T-helper 22 cell (primary cell): ENCODE results near the gene ADGRD1.
"Not testable (repeated sequence)": the region's sequence is repeated elsewhere in the genome, so short reads cannot be mapped to it uniquely, and the experiment has no call there.

Experiments
- DNase-seq: peaks from one replicate; pipeline ENCODE4 v3.0.0-alpha.2; 2020; ENCODE audit warnings: low read depth

Gene ADGRD1

DNA sequence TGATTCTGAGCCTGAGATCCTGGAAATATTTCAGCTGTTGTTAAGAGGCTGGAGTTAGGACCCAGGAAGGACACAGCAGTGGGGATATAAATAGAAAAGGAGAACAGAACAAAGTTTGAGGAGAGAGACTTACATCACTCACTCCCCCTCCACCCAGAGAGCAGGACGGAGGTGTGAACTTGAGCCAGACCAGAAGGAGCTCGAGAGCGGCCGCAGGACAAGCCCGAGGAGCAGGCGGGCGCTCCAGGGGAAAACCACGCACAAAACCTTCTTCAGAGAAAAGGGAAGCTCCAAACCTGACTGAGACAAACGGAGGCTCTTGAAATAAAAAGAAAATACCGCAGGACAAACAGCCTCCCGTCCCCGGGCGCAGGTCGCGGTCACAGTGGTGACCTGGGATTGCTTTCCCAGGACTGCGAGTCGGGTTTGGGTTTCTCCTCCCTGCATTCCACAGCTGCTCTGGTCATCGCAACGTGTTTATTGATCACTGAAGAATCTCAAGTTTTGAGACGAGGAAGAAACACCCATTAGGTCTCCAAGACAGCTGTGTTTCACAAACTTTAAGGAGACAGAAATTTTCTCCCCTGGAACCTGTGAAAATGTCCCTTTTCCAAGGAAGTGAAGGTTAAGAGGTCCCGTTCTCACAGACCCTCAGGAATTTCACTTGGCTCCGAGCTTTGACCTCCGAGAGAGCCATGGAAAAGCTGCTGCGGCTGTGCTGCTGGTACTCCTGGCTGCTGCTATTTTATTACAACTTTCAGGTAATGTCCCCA lies at the start of gene ADGRD1:
Gene ADGRD1, plus strand, starts transcription at position 137 of the 773 bp plus-strand sequence. Its CDS starts 559 bp downstream, at position 696.
- DNase-seq = no peak

DNA sequence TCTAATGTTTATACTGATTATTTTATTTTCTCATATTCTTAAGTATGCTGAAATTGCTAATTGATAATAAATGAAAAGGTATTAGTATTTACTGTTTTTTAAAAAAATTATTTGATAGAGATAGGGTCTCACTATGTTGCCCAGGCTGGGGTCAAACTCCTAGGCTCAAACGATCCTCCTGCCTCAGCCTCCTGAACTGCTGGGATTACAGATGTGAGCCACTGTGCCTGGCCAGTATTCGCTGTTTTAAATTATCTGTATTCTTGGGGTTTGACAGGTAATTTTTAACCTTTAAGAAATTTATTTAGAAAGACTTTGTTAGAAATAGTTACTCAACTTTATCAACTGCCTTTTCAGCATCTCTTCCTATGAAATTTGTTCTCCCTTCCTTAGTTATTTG lies 49.6 kb upstream of the ADGRD1 start:
- no peak for DNase-seq

DNA sequence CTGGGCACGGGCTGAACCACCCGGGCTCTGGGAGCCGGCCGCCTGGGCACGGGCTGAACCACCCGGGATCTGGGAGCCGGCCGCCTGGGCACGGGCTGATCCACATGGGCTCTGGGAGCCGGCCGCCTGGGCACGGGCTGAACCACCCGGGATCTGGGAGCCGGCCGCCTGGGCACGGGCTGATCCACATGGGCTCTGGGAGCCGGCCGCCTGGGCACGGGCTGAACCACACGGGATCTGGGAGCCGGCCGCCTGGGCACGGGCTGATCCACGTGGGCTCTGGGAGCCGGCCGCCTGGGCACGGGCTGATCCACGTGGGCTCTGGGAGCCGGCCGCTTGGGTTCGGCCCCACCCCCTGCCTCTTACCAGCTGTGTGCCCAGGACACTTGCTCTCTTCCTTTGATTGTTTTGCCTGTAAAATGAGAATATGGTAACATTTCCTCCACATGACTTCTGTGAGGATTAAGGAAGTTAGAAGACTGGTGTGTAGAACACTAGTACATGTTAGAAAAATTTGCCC lies 48.7 kb upstream of the ADGRD1 start:
- DNase-seq = not testable (repeated sequence)

DNA sequence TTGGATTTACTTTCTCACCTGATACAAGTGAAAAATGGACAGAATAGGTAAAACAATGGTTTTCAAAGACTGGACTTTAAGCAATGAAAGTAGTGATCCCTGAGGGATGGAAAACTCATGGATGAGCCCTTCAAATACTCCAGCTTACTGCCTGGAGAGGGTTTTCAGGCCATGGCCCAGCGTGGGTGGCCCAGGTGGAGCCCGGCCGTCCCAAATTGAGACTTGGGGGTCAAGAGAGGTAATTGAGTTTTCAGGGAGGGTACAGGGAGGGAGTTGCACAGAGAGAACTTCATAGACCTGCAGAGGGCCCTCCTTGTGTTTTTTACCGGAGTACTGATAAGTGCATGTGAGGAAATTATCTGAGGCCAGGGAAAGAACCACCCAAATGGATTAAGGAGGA lies 44.6 kb upstream of the ADGRD1 start:
- DNase-seq = no peak

DNA sequence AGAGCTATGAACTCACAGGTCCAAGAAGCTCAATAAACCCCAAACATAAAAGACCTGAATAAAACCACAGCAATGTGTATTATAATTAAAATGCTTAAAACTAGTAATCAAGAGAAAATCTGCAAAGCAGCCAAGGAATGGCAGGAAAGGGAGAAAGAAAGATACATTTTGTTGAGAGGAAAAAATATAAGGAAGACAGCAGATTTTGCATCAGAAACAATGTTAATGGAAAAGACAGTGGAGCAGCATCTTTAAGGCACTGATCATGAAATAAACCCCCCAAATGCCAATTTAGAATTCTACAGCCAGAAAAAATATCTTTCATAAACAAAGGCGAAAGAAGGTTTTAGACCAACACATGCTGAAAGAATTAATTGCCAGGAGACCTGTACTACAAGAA lies 42.5 kb upstream of the ADGRD1 start:
- DNase-seq = no peak

DNA sequence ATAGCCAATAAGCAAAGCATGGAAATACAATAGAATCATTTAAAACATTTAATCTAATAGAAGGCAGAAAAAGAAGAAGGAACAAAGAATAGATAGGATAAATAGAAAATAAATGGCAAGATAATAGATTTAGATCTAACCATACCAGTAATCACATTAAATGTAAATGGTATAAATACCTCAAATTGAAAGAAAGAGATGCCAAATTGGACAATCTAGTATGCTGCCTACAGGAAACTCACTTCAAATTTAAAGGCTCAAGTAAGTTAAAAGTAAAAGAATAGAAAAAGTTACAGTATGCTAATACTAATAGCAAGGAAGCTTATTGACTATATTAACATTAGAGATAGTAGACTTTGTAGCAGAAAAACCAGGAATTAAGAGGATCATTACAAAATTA lies 41.8 kb upstream of the ADGRD1 start:
- DNase-seq = no peak

DNA sequence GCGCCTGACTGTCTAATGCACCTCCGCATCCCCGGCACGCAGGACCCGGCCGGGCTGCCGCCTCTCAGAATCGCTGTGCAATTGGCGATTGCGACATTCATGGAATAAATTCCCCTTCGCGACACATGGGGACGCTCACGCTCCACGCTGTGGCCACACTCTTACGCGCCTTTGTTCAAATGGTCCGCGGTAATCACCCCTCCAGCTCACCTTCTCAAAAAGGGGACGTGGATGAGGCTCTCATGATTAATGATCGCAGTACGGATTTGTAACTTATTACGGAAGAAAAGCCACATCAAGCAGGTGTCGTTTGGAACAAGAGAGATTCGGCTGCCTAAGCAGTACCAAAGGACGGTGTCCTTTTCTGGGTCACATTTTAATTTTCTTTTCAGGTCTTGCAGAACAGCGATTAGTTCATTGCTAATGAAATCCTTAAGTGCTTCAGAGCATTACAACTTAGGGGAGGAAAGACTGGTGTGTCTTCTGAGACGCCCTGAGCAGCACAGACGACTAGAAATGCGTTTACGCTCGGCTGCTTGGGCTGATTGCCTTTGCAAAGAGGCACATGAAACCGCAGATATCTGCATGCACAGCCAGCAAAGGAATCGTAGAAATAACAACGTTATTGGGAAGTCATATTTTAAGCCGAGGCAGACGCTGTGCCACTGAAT lies 37.3 kb upstream of the ADGRD1 start:
- no peak for DNase-seq

DNA sequence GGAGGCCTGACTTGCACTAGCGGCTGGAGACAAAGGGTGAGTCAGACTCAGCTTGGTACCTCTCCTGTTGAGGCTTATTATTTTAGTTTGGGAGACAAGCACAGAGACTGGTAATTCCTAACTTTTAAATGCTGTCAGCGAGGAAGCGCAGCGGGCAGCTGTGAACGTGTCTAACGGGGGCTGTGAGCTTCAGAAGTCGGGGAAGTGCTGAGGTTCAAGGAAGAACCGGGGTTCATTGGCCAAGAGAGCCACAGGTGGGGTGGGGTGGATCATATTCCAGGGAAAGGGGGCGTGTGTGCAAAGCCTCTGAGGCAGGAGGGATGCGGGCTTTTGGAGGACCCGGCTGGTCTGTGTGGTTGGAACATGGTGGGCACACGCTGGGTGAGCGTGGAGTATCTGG lies 36.1 kb upstream of the ADGRD1 start:
- no peak for DNase-seq

DNA sequence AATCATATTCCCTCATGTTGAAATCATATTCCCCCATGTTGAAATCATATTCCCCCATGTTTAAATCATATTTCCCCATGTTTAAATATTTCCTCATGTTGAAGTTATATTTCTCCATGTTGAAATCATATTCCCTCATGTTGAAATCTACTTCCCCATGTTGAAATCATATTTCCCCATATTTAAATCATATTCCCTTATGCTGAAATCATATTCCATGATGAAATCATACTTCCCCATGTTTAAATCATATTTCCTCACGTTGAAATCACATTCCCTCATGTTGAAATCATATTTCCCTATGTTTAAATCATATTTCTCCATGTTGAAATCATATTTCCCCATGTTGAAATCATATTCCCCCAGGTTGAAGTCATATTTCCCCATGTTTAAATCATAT lies 34.6 kb upstream of the ADGRD1 start:
- no peak for DNase-seq

DNA sequence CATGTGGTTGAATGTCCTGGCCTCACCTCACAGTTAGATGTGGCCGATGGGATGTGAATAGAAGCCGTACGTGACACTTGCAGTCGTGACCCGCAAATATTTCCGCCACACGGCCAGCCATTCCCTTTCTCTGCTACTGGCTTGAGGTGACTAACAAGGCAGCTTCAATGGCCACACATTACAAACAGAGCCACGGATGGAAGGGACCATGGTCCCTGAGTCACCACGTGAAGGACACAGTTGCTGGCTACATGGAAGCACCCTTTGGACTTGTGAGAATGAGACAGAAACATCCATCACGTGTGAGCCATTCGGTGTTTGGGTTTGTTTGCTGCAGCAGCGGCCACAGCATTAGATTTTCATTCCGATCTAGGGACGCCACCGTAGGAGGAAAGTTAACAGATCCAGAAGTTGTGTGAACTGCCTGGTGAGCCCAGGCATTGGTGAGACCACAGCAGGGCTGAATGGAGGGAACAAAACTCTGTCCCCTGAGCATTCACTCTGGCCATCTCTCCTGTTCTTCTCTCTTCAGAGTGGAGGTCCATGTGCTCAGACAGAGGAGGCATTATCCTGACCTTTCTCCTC lies 33.5 kb upstream of the ADGRD1 start:
- DNase-seq = no peak

DNA sequence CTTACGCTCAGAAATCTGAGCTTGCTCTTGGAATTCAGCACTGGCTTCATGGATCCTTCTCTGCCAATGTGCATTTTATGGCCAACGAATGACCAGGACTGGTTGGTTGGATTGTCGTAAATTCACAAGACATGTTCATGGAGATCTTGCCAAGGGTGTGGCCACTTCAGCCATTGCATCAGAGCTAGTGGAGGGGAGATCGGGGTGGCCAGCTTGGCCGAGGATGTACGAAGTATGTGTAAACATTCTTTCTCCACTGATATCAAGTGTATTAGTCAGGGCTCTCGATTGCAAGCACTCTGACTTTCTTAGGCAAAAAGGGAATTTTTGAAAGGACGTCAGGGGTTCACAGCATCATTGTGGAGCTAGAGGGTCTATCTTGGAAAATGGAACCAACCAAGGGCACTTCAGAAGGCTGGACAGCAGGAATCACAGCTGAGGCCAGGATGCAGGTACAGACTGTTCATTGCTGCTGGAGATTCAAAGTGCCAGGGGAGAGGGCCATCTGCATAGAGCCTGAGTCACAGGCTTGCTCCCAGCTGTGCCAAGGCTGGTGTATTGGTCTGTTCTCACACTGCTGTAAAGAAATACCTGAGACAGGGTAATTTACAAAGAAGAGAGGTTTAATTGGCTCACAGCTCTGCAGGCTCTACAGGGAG lies 32.9 kb upstream of the ADGRD1 start:
- no peak for DNase-seq

DNA sequence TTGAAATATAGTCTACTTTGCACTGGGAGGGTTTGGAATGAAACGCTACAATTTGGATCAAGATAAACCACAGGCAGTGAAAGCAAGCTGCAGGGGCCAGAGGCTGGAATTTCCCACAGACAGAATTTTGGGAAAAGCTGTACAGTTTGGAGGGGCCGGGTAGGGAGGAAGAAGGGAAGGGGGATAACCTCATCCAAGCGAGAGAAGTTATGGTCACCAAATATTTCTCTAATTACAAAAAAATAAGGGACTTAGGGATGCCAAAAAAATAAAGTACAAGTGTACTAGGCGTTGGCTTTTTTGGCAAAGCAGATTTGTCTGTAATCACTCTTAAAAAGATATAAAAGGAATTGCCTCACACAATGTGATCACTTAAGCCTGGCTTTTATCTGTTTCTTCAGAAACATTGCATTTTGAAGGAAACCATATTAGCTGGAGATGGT lies 31.2 kb upstream of the ADGRD1 start:
- DNase-seq = no peak

DNA sequence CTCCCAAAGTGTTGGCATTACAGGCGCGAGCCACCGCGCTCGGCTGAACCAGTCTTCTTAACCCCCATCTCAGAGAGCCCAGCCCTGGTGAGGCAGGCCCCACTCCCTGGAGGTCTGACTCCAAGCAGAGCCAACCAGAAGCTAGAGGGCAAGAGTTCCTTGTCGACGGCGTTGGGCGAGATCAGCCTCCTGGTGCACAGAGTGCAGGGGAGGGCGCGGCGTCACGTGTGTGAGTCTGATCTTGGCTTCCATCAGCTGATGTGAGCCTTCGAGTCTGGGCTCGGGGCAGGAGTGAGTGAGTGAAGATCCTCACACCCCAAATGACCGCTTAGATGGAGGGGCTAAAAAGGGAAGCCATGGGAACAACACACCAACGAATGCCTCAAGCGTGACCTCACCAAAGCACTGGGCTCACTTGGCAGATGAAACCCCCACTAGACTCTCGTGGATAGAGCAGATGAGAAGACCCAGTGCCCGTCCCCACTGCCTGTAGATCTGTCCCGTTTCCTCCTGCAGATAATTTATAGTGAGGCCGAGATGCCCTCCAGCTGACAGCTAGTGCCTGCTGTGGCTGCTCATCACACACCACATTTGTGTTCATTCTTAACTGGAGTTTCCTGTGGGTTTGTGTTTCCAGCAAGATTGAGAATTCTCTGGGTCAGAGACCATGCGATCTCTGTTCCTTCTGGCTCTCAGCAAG lies 28.6 kb upstream of the ADGRD1 start:
- DNase-seq = no peak

DNA sequence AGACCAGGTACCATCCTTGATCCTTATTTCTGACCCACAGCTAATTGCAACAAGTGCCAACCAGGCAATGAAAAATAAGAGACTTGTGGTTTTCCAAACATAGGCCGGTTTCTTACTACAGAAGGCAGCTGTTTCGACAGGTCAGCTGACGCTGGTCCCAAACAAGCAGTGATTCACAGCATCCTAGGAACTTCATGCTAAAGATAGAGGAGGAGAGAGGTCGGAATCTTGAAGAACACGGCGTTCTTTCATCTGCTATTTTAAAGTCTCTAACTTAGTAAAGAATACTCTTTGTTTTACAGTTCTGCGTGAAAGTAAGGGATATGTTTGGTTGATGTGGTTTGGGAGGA lies 28.1 kb upstream of the ADGRD1 start:
- no peak for DNase-seq

DNA sequence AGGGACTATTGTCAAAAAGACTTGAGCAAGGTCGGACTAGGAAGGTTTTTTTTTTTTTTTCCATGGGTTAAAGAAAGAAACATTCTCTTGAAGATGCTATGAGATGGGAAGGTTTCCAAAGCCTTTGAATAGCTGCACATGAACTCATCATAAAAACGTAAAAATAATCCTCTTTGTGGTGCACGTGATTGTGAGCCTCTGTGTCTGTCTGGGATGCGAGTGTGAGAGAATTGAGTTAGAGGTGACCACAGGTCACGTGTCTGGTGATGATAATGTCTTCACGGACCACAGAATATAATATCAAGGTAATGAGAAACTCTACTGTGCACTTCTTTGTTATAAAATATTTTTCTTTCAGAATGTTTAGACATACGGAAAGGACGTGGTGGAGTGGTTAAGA lies 24.3 kb upstream of the ADGRD1 start:
- DNase-seq = no peak

DNA sequence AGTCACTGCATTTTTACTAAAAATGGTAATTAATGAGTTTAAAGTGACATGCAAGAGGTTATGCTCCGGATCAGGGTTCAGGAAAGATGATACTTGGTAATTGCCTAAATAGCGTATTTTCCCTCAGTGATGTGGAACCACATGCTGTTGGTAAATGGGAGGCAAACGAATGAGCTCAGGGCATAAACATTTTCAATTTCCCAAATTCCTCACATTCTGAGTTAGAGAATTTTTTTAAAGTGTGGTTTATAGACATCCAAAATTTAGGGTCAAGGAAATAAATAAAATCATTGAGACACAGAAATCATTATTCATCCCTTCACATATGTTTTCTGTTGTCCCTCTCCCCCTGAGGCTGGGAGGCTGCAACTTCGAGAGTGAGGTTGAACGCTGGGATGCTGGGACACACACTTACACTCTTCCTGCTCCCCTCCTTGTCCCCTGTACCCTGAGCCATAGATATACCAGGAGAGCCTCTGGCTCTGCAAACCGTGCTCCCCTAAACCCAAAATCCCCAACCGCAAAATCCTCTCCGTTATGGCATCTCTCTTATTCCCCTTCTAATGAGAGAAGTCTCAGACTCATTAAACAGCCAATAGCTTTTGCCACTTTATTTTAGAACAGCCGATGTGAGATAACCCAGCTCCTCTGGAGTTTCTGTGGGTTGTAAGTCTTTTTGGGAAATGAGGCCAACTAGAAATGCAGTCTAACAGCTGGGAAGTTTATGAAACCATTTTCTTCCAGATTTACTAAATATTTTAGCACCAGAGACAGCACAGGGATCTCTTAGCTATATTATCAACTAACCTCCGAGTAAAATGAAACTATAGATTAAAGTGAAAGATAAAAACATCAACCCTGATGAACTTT lies 21.4 kb upstream of the ADGRD1 start:
- DNase-seq = no peak

DNA sequence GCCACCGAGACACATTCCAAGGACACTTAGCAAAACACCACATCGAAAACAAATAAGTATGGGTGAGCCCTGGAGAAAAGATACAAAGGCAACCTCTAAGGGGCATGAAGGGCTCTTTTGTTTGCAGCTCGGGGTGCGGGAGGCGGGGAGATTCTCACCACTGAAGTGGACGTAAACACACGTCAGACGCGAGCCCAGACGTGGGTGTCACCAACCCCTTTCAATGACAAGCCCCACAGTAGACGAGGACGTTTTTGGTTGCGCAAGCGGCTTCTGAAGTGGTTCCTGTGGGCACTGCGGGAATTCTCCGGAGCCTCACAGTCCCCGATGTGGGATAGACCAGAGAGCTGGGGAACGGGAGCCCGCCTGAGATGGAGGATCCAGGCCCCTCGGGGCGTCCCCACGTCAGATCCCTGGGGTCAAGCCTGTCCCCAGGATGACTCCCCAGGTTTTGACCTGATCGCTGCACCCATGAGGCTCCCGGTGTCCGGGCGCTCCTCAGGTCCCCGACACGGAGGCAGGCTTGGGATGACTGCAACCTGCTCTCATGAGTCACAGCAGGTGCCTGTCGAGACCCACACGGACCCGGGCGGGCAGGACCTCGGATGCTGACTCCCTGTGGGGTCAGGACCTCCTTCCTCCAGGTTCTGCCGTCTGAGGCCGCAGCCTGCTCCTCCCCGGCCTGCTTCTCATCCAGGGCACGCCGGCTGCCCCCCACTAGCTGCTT lies 20.3 kb upstream of the ADGRD1 start:
- DNase-seq = no peak

DNA sequence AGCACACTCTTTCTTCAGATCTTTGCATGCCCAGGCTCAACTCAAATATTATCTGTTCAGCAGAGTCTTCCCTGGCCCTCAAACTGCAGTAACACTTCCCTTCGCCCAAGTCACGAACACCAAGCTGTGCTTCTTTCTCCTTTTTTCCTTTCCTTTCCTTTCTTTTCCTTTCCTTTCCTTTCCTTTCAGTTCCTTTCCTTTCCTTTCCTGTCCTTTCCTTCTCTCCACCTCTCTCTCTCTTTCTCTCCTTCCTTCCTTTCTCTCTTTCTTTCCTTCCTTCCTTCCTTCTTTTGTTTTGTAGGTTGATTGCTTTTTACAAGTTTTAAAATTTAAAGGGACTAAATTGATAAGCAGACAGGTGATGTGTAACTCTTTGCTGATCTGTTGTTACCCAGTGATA lies 19.0 kb upstream of the ADGRD1 start:
- no peak for DNase-seq

DNA sequence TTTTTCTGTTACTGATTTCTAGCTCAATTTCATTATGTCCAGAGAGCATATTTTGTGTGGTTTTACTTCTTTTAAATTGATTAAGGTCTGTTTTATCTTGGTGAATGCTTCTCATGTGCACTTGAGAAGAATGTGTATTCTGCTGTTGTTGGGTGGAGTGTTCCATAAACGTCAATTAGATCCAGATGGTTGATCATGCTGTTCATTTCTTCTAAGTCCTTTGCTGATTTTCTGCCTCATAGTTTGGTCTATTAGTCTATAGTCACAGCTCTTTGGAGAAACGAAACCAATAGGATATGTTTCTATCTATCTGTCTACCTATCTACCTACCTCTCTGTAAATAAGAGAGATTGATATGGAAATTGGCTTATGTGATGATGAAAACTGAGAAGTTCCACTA lies 17.1 kb upstream of the ADGRD1 start:
- no peak for DNase-seq

DNA sequence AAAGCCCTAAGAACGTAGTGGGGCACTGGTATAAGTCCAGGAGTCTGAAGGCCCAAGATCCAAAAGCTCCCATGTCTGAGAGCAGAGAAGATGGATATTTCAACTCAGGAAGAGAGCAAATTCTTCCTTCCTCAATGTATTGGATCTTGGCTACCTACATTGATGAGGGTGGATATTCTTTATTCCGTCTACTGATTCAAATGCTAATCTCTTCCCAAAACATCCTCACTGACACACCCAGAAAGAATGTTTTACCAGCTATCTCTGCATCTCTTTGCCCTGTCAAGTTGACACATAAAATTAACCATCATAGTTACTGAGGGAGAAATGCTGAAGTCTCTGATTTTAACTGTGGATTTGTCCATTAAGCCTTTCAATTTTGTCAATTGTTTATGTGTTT lies 16.6 kb upstream of the ADGRD1 start:
- no peak for DNase-seq
